Fibroblast of lung (primary cell): Measurements from ENCODE around the gene MICA.

Experiments used
- CTCF ChIP-seq, 2 donors: IDR thresholded peaks in 1 of 2; conservative IDR thresholded peaks in 1 of 2; 1 replicate in 1 of 2; 2 replicates in 1 of 2; pipeline ENCODE4 v1.5.1; 2011 to 2012; ENCODE audit warnings: low read length in 2 of 2, control low read depth in 1 of 2, inconsistent platforms in 1 of 2, low read depth in 1 of 2, mild to moderate bottlenecking in 1 of 2
- EZH2 ChIP-seq: IDR thresholded peaks from 2 replicates; pipeline ENCODE4 v1.5.1; 2012; ENCODE audit warnings: low read length, control low read depth, mild to moderate bottlenecking; ENCODE audit errors: missing control alignments

GRCh38 chr6:31450751-31451150 is 47.4 kb downstream of the MICA start:
- no peak for TF ChIP-seq CTCF (conservative IDR thresholded peaks at IDR 0.05 in 1 of 2, IDR thresholded peaks at IDR 0.05 in 1 of 2; ENCODE audit: low read depth in 1 of 2, low read length in 2 of 2)
- no peak for TF ChIP-seq EZH2
